ENCODE data around the gene OGFOD2. TPM values are rescaled to one million over a fixed set of nuclear protein-coding genes. Genes with fewer than 3 reads are reported as not detected.

OGFOD2 gene
- total and polyA plus RNA-seq, 9 of the 15 experiments (the other 6 are each of a cell fraction or from before 2014, with no cell fraction given): 1.4 to 111 (median 18.5) TPM

DNA sequence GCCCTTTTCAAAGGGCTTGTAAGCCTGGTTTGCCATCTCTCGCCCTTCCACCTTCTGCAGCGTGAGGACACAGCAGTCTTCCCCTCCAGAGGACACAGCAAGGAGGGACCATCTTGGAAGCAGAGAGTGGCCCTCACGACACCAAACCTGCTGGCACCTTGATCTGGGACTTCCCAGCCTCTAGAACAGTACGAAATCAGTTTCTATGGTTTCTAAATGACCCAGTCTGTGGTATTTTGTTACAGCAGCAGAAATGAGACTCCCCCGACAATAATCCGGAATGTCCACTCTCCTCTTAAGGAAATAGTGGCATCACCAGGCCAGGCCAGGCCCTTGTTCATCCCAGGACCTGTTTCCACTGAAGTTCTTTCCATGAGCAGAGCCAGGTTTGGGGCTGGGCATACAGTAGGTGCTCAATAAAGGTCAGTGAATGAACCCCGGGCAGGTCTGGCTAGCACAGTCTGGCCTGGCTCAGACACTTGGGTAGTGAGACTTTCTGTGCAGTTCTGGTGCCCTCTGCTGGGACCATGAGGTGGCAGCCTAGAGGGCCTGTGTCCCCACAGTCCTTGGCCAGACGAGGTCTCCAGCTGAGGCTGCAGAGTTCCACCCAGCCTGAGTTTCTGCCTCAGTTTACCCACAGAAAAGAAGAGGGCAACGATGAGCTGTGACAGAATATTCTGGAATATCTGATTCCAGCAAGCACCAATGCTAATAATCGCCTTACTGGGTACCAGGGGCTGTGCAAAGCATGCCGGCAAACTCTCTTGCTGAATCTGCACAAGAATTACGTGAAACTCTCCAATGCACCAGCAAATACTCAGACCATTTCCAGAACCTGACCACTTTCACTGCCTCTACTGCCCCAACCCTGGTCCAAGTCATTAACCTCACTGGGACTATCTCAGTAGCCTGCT is 22.8 kb upstream of the OGFOD2 start (continued):
- no peak for TF ChIP-seq TARDBP (IDR thresholded peaks at IDR 0.05)
- TF ChIP-seq, protein P1, sequence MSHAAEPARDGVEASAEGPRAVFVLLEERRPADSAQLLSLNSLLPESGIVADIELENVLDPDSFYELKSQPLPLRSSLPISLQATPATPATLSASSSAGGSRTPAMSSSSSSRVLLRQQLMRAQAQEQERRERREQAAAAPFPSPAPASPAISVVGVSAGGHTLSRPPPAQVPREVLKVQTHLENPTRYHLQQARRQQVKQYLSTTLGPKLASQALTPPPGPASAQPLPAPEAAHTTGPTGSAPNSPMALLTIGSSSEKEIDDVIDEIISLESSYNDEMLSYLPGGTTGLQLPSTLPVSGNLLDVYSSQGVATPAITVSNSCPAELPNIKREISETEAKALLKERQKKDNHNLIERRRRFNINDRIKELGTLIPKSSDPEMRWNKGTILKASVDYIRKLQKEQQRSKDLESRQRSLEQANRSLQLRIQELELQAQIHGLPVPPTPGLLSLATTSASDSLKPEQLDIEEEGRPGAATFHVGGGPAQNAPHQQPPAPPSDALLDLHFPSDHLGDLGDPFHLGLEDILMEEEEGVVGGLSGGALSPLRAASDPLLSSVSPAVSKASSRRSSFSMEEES (CRISPR knock-in tag; IDR thresholded peaks at IDR 0.05): no peak
- TF ChIP-seq ZNF41 (CRISPR knock-in tag; conservative IDR thresholded peaks at IDR 0.05): no peak
- 0 out of 2 replicates have a peak, but pooled peaks have one; percentile 5 for TF ChIP-seq NFE2 (IDR thresholded peaks at IDR 0.05; ENCODE audit: low read depth)
- 0 out of 2 replicates have a peak, but pooled peaks have one; percentile 28 for TF ChIP-seq ATF7 (IDR thresholded peaks at IDR 0.05)
- TF ChIP-seq, protein P2, sequence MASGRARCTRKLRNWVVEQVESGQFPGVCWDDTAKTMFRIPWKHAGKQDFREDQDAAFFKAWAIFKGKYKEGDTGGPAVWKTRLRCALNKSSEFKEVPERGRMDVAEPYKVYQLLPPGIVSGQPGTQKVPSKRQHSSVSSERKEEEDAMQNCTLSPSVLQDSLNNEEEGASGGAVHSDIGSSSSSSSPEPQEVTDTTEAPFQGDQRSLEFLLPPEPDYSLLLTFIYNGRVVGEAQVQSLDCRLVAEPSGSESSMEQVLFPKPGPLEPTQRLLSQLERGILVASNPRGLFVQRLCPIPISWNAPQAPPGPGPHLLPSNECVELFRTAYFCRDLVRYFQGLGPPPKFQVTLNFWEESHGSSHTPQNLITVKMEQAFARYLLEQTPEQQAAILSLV (tag; IDR thresholded peaks at IDR 0.05): no peak
- no peak for TF ChIP-seq ZNF696 (CRISPR knock-in tag; conservative IDR thresholded peaks at IDR 0.05)
- no peak for TF ChIP-seq ZNF668 (CRISPR knock-in tag; IDR thresholded peaks at IDR 0.05)
- no peak for TF ChIP-seq EP300 (IDR thresholded peaks at IDR 0.05; ENCODE audit: low read length)
- TF ChIP-seq, protein P3, sequence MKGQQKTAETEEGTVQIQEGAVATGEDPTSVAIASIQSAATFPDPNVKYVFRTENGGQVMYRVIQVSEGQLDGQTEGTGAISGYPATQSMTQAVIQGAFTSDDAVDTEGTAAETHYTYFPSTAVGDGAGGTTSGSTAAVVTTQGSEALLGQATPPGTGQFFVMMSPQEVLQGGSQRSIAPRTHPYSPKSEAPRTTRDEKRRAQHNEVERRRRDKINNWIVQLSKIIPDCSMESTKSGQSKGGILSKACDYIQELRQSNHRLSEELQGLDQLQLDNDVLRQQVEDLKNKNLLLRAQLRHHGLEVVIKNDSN (CRISPR knock-in tag; IDR thresholded peaks at IDR 0.05): 0 out of 2 replicates have a peak, but pooled peaks have one; percentile 12
- 0 out of 2 replicates have a peak, but pooled peaks have one; percentile 33 for TF ChIP-seq XRCC5 (IDR thresholded peaks at IDR 0.05; ENCODE audit: low read depth, low read length)
- TF ChIP-seq CREM (IDR thresholded peaks at IDR 0.05; ENCODE audit: low read depth): peak; percentile 51; the same call in 1 of the 2 replicates
- TF ChIP-seq, protein P4, sequence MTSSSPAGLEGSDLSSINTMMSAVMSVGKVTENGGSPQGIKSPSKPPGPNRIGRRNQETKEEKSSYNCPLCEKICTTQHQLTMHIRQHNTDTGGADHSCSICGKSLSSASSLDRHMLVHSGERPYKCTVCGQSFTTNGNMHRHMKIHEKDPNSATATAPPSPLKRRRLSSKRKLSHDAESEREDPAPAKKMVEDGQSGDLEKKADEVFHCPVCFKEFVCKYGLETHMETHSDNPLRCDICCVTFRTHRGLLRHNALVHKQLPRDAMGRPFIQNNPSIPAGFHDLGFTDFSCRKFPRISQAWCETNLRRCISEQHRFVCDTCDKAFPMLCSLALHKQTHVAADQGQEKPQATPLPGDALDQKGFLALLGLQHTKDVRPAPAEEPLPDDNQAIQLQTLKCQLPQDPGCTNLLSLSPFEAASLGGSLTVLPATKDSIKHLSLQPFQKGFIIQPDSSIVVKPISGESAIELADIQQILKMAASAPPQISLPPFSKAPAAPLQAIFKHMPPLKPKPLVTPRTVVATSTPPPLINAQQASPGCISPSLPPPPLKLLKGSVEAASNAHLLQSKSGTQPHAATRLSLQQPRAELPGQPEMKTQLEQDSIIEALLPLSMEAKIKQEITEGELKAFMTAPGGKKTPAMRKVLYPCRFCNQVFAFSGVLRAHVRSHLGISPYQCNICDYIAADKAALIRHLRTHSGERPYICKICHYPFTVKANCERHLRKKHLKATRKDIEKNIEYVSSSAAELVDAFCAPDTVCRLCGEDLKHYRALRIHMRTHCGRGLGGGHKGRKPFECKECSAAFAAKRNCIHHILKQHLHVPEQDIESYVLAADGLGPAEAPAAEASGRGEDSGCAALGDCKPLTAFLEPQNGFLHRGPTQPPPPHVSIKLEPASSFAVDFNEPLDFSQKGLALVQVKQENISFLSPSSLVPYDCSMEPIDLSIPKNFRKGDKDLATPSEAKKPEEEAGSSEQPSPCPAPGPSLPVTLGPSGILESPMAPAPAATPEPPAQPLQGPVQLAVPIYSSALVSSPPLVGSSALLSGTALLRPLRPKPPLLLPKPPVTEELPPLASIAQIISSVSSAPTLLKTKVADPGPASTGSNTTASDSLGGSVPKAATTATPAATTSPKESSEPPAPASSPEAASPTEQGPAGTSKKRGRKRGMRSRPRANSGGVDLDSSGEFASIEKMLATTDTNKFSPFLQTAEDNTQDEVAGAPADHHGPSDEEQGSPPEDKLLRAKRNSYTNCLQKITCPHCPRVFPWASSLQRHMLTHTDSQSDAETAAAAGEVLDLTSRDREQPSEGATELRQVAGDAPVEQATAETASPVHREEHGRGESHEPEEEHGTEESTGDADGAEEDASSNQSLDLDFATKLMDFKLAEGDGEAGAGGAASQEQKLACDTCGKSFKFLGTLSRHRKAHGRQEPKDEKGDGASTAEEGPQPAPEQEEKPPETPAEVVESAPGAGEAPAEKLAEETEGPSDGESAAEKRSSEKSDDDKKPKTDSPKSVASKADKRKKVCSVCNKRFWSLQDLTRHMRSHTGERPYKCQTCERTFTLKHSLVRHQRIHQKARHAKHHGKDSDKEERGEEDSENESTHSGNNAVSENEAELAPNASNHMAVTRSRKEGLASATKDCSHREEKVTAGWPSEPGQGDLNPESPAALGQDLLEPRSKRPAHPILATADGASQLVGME (CRISPR knock-in tag; IDR thresholded peaks at IDR 0.05): no peak
- TF ChIP-seq BRD9 (IDR thresholded peaks at IDR 0.05; ENCODE audit: low read depth, partially characterized antibody): no peak
- no peak for TF ChIP-seq NONO (IDR thresholded peaks at IDR 0.05; ENCODE audit: low read depth in 2 of 2, low read length in 1 of 2)
- TF ChIP-seq PYGO2 (tag; IDR thresholded peaks at IDR 0.05): no peak
- TF ChIP-seq MAFF (IDR thresholded peaks at IDR 0.05; ENCODE audit: low read length): no peak
- TF ChIP-seq, protein P5, sequence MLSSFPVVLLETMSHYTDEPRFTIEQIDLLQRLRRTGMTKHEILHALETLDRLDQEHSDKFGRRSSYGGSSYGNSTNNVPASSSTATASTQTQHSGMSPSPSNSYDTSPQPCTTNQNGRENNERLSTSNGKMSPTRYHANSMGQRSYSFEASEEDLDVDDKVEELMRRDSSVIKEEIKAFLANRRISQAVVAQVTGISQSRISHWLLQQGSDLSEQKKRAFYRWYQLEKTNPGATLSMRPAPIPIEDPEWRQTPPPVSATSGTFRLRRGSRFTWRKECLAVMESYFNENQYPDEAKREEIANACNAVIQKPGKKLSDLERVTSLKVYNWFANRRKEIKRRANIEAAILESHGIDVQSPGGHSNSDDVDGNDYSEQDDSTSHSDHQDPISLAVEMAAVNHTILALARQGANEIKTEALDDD (IDR thresholded peaks at IDR 0.05): no peak

All from K562 (cell line).